HEK293 (cell line): ENCODE data around the gene SAMD4A.

Experiments
- CTCF ChIA-PET: fragments of 350-600 bp; formaldehyde crosslinking; extraction: SDS; loops from one replicate; lab custom pipeline; 2021; ENCODE audit warnings: antibody characterized with exemption; lab: Yijun Ruan, JAX
- POLR2A ChIA-PET: fragments of 300-600 bp; formaldehyde crosslinking; extraction: SDS; loops from one replicate; lab custom pipeline; 2020; ENCODE audit warnings: antibody characterized with exemption, inconsistent platforms; lab: Yijun Ruan, JAX
- H3K27ac ChIP-seq: fragments of 200-500 bp; sonication (Bioruptor generic); 2 replicates; pipeline ENCODE4 v1.5.1; 2014; ENCODE audit warnings: low read depth, low read length, control low read depth, inconsistent platforms; ENCODE audit errors: extremely low read depth
- H3K36me3 ChIP-seq, 2 experiments: fragments of 200-500 bp in 1 of 2; sonication (Bioruptor generic) in 1 of 2; 1 replicate in 1 of 2; 2 replicates in 1 of 2; pipeline ENCODE4 v1.5.1; 2014 to 2017; ENCODE audit warnings: inconsistent platforms in 2 of 2, low read length in 2 of 2; ENCODE audit not compliant: control insufficient read depth in 2 of 2, insufficient read depth in 1 of 2
- H3K4me1 ChIP-seq: fragments of 200-500 bp; sonication (Bioruptor generic); 2 replicates; pipeline ENCODE4 v1.5.1; 2014; ENCODE audit warnings: mild to moderate bottlenecking, low read length, inconsistent platforms; ENCODE audit not compliant: control insufficient read depth, insufficient read depth
- H3K4me3 ChIP-seq: 2 replicates; pipeline ENCODE4 v1.5.1; 2011; ENCODE audit warnings: low read depth, mild to moderate bottlenecking, control low read depth, low read length, moderate library complexity
- H3K9me3 ChIP-seq: fragments of 200-500 bp; sonication (Bioruptor generic); 2 replicates; pipeline ENCODE4 v1.5.1; 2014; ENCODE audit warnings: low read depth, low read length, inconsistent platforms; ENCODE audit not compliant: control insufficient read depth, insufficient read depth
- BCL11B ChIP-seq: fragments of 450-650 bp; formaldehyde crosslinking; IDR thresholded peaks from 2 replicates; pipeline ENCODE4 v1.5.1; 2016; ENCODE audit warnings: low read depth, missing biosample characterization, missing genetic modification characterization
- CTCF ChIP-seq: fragments of 450-650 bp; formaldehyde crosslinking; IDR thresholded peaks from 2 replicates; pipeline ENCODE4 v1.5.1; 2016; ENCODE audit warnings: missing biosample characterization, missing genetic modification characterization
- KLF1 ChIP-seq: fragments of 450-650 bp; formaldehyde crosslinking; IDR thresholded peaks from 2 replicates; pipeline ENCODE4 v1.5.1; 2016; ENCODE audit warnings: missing biosample characterization, missing genetic modification characterization
- KLF9 ChIP-seq: fragments of 450-650 bp; formaldehyde crosslinking; IDR thresholded peaks from 2 replicates; pipeline ENCODE4 v1.5.1; 2016; ENCODE audit warnings: missing biosample characterization, missing genetic modification characterization, low read depth
- PRDM1 ChIP-seq: fragments of 450-650 bp; formaldehyde crosslinking; IDR thresholded peaks from 2 replicates; pipeline ENCODE4; 2016; ENCODE audit warnings: missing biosample characterization, missing genetic modification characterization
- SCRT1 ChIP-seq: fragments of 450-650 bp; formaldehyde crosslinking; IDR thresholded peaks from 2 replicates; pipeline ENCODE4 v1.5.1; 2016; ENCODE audit warnings: missing biosample characterization, missing genetic modification characterization, borderline replicate concordance
- SCRT2 ChIP-seq: fragments of 450-650 bp; formaldehyde crosslinking; IDR thresholded peaks from 2 replicates; pipeline ENCODE4 v1.5.1; 2016; ENCODE audit warnings: missing biosample characterization, missing genetic modification characterization
- ZBTB8A ChIP-seq: fragments of 450-650 bp; formaldehyde crosslinking; IDR thresholded peaks from 2 replicates; pipeline ENCODE4 v1.5.1; 2016; ENCODE audit warnings: missing biosample characterization, missing genetic modification characterization
- ZFHX2 ChIP-seq: fragments of 450-650 bp; formaldehyde crosslinking; conservative IDR thresholded peaks from 2 replicates; pipeline ENCODE4 v1.5.1; 2016; ENCODE audit warnings: missing biosample characterization, missing genetic modification characterization
- ZFP37 ChIP-seq: fragments of 450-650 bp; formaldehyde crosslinking; IDR thresholded peaks from 2 replicates; pipeline ENCODE4 v1.5.1; 2016; ENCODE audit warnings: missing biosample characterization, missing genetic modification characterization
- ZNF146 ChIP-seq: fragments of 450-650 bp; formaldehyde crosslinking; IDR thresholded peaks from 2 replicates; pipeline ENCODE4 v1.5.1; 2016; ENCODE audit warnings: missing biosample characterization, missing genetic modification characterization
- ZNF16 ChIP-seq: fragments of 450-650 bp; formaldehyde crosslinking; IDR thresholded peaks from 2 replicates; pipeline ENCODE4 v1.5.1; 2016; ENCODE audit warnings: low read depth, missing biosample characterization, missing genetic modification characterization
- ZNF184 ChIP-seq: fragments of 450-650 bp; IDR thresholded peaks from 2 replicates; pipeline ENCODE4 v1.5.1; 2018; ENCODE audit warnings: missing biosample characterization, mild to moderate bottlenecking, missing genetic modification characterization
- ZNF223 ChIP-seq: fragments of 450-650 bp; formaldehyde crosslinking; IDR thresholded peaks from 2 replicates; pipeline ENCODE4 v1.5.1; 2016; ENCODE audit warnings: missing biosample characterization, missing genetic modification characterization
- ZNF292 ChIP-seq: fragments of 450-650 bp; formaldehyde crosslinking; IDR thresholded peaks from 2 replicates; pipeline ENCODE4 v1.5.1; 2016; ENCODE audit warnings: low read depth, missing biosample characterization, missing genetic modification characterization, borderline replicate concordance
- ZNF335 ChIP-seq: fragments of 450-650 bp; formaldehyde crosslinking; conservative IDR thresholded peaks from 2 replicates; pipeline ENCODE4 v1.5.1; 2016; ENCODE audit warnings: missing biosample characterization, missing genetic modification characterization
- ZNF423 ChIP-seq: fragments of 450-650 bp; formaldehyde crosslinking; IDR thresholded peaks from 2 replicates; pipeline ENCODE4 v1.5.1; 2016; ENCODE audit warnings: missing biosample characterization, missing genetic modification characterization
- ZNF530 ChIP-seq: fragments of 450-650 bp; formaldehyde crosslinking; IDR thresholded peaks from 2 replicates; pipeline ENCODE4 v1.5.1; 2016; ENCODE audit warnings: low read depth, missing biosample characterization, missing genetic modification characterization
- ZNF548 ChIP-seq: fragments of 450-650 bp; formaldehyde crosslinking; IDR thresholded peaks from 2 replicates; pipeline ENCODE4 v1.5.1; 2016; ENCODE audit warnings: missing biosample characterization, missing genetic modification characterization
- ZNF571 ChIP-seq: fragments of 450-650 bp; formaldehyde crosslinking; IDR thresholded peaks from 2 replicates; pipeline ENCODE4 v1.5.0; 2017; ENCODE audit warnings: missing biosample characterization, missing genetic modification characterization
- ZNF654 ChIP-seq: fragments of 450-650 bp; formaldehyde crosslinking; IDR thresholded peaks from 2 replicates; pipeline ENCODE4 v1.5.1; 2016; ENCODE audit warnings: low read depth, missing biosample characterization, missing genetic modification characterization
- ZNF707 ChIP-seq: fragments of 450-650 bp; formaldehyde crosslinking; IDR thresholded peaks from 2 replicates; pipeline ENCODE4 v1.5.1; 2016; ENCODE audit warnings: missing biosample characterization, missing genetic modification characterization
- TF ChIP-seq, protein P1 (sequence below): fragments of 450-650 bp; formaldehyde crosslinking; IDR thresholded peaks from 2 replicates; pipeline ENCODE4 v1.5.1; 2016; ENCODE audit warnings: missing biosample characterization, missing genetic modification characterization, borderline replicate concordance
- TF ChIP-seq, protein P2 (sequence below): fragments of 450-650 bp; formaldehyde crosslinking; IDR thresholded peaks from 2 replicates; pipeline ENCODE4 v1.5.1; 2016; ENCODE audit warnings: missing biosample characterization, missing genetic modification characterization

Gene SAMD4A

GRCh38 chr14:54564868-54565784, 1.8 kb upstream of the SAMD4A start (continued):
- TF ChIP-seq ZNF423 = peak; percentile 64
- TF ChIP-seq, protein P1, sequence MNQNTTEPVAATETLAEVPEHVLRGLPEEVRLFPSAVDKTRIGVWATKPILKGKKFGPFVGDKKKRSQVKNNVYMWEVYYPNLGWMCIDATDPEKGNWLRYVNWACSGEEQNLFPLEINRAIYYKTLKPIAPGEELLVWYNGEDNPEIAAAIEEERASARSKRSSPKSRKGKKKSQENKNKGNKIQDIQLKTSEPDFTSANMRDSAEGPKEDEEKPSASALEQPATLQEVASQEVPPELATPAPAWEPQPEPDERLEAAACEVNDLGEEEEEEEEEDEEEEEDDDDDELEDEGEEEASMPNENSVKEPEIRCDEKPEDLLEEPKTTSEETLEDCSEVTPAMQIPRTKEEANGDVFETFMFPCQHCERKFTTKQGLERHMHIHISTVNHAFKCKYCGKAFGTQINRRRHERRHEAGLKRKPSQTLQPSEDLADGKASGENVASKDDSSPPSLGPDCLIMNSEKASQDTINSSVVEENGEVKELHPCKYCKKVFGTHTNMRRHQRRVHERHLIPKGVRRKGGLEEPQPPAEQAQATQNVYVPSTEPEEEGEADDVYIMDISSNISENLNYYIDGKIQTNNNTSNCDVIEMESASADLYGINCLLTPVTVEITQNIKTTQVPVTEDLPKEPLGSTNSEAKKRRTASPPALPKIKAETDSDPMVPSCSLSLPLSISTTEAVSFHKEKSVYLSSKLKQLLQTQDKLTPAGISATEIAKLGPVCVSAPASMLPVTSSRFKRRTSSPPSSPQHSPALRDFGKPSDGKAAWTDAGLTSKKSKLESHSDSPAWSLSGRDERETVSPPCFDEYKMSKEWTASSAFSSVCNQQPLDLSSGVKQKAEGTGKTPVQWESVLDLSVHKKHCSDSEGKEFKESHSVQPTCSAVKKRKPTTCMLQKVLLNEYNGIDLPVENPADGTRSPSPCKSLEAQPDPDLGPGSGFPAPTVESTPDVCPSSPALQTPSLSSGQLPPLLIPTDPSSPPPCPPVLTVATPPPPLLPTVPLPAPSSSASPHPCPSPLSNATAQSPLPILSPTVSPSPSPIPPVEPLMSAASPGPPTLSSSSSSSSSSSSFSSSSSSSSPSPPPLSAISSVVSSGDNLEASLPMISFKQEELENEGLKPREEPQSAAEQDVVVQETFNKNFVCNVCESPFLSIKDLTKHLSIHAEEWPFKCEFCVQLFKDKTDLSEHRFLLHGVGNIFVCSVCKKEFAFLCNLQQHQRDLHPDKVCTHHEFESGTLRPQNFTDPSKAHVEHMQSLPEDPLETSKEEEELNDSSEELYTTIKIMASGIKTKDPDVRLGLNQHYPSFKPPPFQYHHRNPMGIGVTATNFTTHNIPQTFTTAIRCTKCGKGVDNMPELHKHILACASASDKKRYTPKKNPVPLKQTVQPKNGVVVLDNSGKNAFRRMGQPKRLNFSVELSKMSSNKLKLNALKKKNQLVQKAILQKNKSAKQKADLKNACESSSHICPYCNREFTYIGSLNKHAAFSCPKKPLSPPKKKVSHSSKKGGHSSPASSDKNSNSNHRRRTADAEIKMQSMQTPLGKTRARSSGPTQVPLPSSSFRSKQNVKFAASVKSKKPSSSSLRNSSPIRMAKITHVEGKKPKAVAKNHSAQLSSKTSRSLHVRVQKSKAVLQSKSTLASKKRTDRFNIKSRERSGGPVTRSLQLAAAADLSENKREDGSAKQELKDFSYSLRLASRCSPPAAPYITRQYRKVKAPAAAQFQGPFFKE (tag by site-specific recombination) = 0 out of 2 replicates have a peak, but pooled peaks have one; percentile 25
- peak; percentile 91 for TF ChIP-seq ZNF335 (tag by site-specific recombination)
- TF ChIP-seq CTCF = peak; percentile 75
- TF ChIP-seq PRDM1 (tag by site-specific recombination) = peak; percentile 51
- TF ChIP-seq ZFP37 = no peak
- TF ChIP-seq ZNF530 (tag by site-specific recombination) = no peak
- TF ChIP-seq BCL11B (tag by site-specific recombination) = peak; percentile 67; the same call in 1 of the 2 replicates
- TF ChIP-seq ZNF571 (tag by site-specific recombination) = no peak
- peak; percentile 69 for TF ChIP-seq ZBTB8A
- TF ChIP-seq SCRT2 (tag by site-specific recombination) = peak; percentile 97
- peak; percentile 42; the same call in 1 of the 2 replicates for TF ChIP-seq KLF1 (tag by site-specific recombination)
- TF ChIP-seq SCRT1 (tag by site-specific recombination) = no peak
- TF ChIP-seq ZNF707 (tag by site-specific recombination) = no peak
- 0 out of 2 replicates have a peak, but pooled peaks have one; percentile 20 for TF ChIP-seq ZFHX2 (tag by site-specific recombination)

DNA sequence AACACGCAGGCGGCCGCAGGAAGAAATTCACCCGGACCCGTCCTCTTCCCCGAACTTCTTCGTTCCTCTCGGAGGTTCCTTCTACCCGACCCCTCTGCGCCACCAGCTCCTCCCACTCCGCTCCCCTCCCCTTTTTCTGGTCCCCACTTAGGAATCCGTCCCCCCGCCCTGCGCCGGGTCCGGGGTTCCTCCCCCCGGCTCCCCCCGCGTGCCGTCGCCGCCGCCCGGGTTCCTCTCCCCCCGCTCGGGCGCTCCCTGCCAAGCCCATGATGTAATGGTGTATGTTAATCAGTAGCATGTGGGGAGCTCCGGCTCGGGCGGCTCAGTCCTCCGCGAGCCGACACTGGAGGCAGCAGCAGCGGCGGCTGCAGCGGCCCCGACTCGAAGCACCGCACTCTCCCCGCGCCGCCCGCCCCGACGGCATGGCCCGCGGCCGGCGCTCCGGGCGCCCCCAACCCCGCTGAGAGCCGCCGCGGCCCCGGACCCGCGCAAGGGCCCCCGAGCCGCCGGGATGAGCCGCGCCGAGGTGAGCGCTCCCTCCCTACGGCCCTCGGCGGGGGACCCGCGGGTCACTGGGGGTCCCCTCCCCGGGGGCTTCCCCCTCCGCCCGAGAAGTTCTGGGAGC, 1.0 kb upstream of the SAMD4A start:
- ChIA-PET POLR2A (interaction anchor here (0.5 to 2.7 kb wide), 27 partner anchors 8 to 461 kb away, joined by 3 to 23 read pairs (median 4); partner anchors contain the start of genes CDKN3, CGRRF1, SOCS4 and WDHD1), CTCF (interaction anchor here (0.6 to 3.0 kb wide), 11 partner anchors 25 to 314 kb away, joined by 3 to 41 read pairs (median 3); no protein-coding TSS in a partner anchor)
- H3K4me3 ChIP-seq = peak overlapping the region; percentile 77
- H3K27ac ChIP-seq = peak overlapping the region; percentile 77
- H3K36me3 ChIP-seq = no peaks in the 10 kb centered on the region
- peaks cover 5% of the 10 kb centered on the region; the same call in 1 of the 2 replicates for H3K4me1 ChIP-seq
- H3K9me3 ChIP-seq = no peaks in the 10 kb centered on the region
- TF ChIP-seq ZNF654 (no peak), ZNF548 (tag by site-specific recombination) (no peak), ZNF223 (tag by site-specific recombination) (no peak), ZNF146 (tag by site-specific recombination) (no peak), ZNF292 (tag by site-specific recombination) (no peak), ZNF184 (tag by site-specific recombination) (no peak), KLF9 (tag by site-specific recombination) (peak; percentile 51; the same call in 1 of the 2 replicates), ZNF16 (tag by site-specific recombination) (no peak)
- TF ChIP-seq, protein P2, sequence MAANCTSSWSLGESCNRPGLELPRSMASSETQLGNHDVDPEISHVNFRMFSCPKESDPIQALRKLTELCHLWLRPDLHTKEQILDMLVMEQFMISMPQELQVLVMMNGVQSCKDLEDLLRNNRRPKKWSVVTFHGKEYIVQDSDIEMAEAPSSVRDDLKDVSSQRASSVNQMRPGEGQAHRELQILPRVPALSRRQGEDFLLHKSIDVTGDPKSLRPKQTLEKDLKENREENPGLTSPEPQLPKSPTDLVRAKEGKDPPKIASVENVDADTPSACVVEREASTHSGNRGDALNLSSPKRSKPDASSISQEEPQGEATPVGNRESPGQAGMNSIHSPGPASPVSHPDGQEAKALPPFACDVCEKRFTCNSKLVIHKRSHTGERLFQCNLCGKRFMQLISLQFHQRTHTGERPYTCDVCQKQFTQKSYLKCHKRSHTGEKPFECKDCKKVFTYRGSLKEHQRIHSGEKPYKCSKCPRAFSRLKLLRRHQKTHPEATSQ (tag by site-specific recombination) = no peak
